GM19455 (cell line): Measurements from ENCODE around the gene LOXL3.
"Not testable (repeated sequence)": the region's sequence is repeated elsewhere in the genome, so short reads cannot be mapped to it uniquely, and the experiment has no call there.

Source experiments
- ATAC-seq: cut with Tn5 transposase; IDR thresholded peaks from one replicate; pipeline ENCODE4 v1.9.1; 2021; ENCODE audit not compliant: unreplicated experiment

LOXL3 gene

GRCh38 chr2:74493546-74493945 is 60.2 kb downstream of the LOXL3 start:
- no peak for ATAC-seq

- ATAC-seq = no peak
Measured at GRCh38 chr2:74491648-74492544, 61.8 kb downstream of the LOXL3 start.

GRCh38 chr2:74489906-74490305 is 63.8 kb downstream of the LOXL3 start:
- ATAC-seq = no peak

GRCh38 chr2:74488643-74489481 is 64.9 kb downstream of the LOXL3 start:
- ATAC-seq = no peak

- no peak for ATAC-seq
Measured at GRCh38 chr2:74486141-74486540, 67.6 kb downstream of the LOXL3 start.

GRCh38 chr2:74483675-74484164 is 70.0 kb downstream of the LOXL3 start:
- not testable (repeated sequence) for ATAC-seq

- peak; percentile 94 for ATAC-seq
Measured at GRCh38 chr2:74482801-74483674, 70.7 kb downstream of the LOXL3 start, which contains the start of the genes CCDC142 and TTC31. Gene CCDC142 (minus strand): TSS chr2:74482998. CDS start chr2:74482837, 161 bp downstream. Gene TTC31 (plus strand): TSS chr2:74483081. CDS start chr2:74483096, 15 bp downstream.
